WTC11 (cell line): ENCODE results near the gene SYT15. TPM values are rescaled to one million over a fixed set of nuclear protein-coding genes. Genes with fewer than 3 reads are reported as not detected.

ENCODE experiments used
- ATF1 ChIP-seq: sonication (generic); formaldehyde crosslinking; IDR thresholded peaks from 2 replicates; pipeline ENCODE4 v1.8.1; 2023; ENCODE audit warnings: mild to moderate bottlenecking, moderate library complexity, missing genetic modification reagents
- CBFB ChIP-seq: sonication (generic); formaldehyde crosslinking; IDR thresholded peaks from 2 replicates; pipeline ENCODE4 v1.8.1; 2022; ENCODE audit warnings: mild to moderate bottlenecking, low read depth, missing genetic modification reagents
- CREB1 ChIP-seq: sonication (generic); formaldehyde crosslinking; IDR thresholded peaks from 2 replicates; pipeline ENCODE4 v1.8.0; 2023; ENCODE audit warnings: mild to moderate bottlenecking, missing genetic modification reagents
- ELF4 ChIP-seq: sonication (generic); formaldehyde crosslinking; IDR thresholded peaks from 2 replicates; pipeline ENCODE4 v1.8.1; 2022; ENCODE audit warnings: low read depth, mild to moderate bottlenecking, moderate library complexity, missing genetic modification reagents
- ESRRA ChIP-seq: sonication (generic); formaldehyde crosslinking; IDR thresholded peaks from 2 replicates; pipeline ENCODE4 v1.8.1; 2022; ENCODE audit warnings: mild to moderate bottlenecking, missing genetic modification reagents, borderline replicate concordance
- KAT7 ChIP-seq: sonication (generic); formaldehyde crosslinking; IDR thresholded peaks from 2 replicates; pipeline ENCODE4 v1.8.1; 2023; ENCODE audit warnings: missing genetic modification reagents, mild to moderate bottlenecking, borderline replicate concordance
- MYBL2 ChIP-seq: sonication (generic); formaldehyde crosslinking; IDR thresholded peaks from 2 replicates; pipeline ENCODE4 v1.8.1; 2023; ENCODE audit warnings: mild to moderate bottlenecking, moderate library complexity, missing genetic modification reagents
- NFE2L1 ChIP-seq: sonication (generic); formaldehyde crosslinking; IDR thresholded peaks from 2 replicates; pipeline ENCODE4 v1.8.1; 2023; ENCODE audit warnings: missing genetic modification reagents
- NFYB ChIP-seq: sonication (generic); formaldehyde crosslinking; conservative IDR thresholded peaks from 2 replicates; pipeline ENCODE4 v1.8.0; 2022; ENCODE audit warnings: low read depth, missing genetic modification reagents
- PRRX2 ChIP-seq: fragments of 250-450 bp; sonication (Bioruptor Pico); IDR thresholded peaks from 2 replicates; pipeline ENCODE4 v1.8.0; 2021; ENCODE audit warnings: mild to moderate bottlenecking
- RELA ChIP-seq: sonication (generic); formaldehyde crosslinking; IDR thresholded peaks from 2 replicates; pipeline ENCODE4 v1.8.1; 2022; ENCODE audit warnings: missing genetic modification reagents, mild to moderate bottlenecking, borderline replicate concordance
- SOX15 ChIP-seq: fragments of 250-450 bp; sonication (Bioruptor Pico); IDR thresholded peaks from 2 replicates; pipeline ENCODE4 v1.9.0; 2021; ENCODE audit warnings: mild to moderate bottlenecking
- ZNF423 ChIP-seq: fragments of 250-450 bp; sonication (Bioruptor Pico); IDR thresholded peaks from 2 replicates; pipeline ENCODE4 v2.1.2; 2022; ENCODE audit warnings: mild to moderate bottlenecking, moderate library complexity
- ZNF671 ChIP-seq: fragments of 250-450 bp; sonication (Bioruptor Pico); IDR thresholded peaks from 2 replicates; pipeline ENCODE4 v1.8.0; 2021; ENCODE audit warnings: mild to moderate bottlenecking
- total RNA-seq: library from RNA; stranded (reverse); gene quantifications from 3 replicates; pipeline ENCODE4 v1.2.3, GENCODE V29; 2021
- TF ChIP-seq, protein P1 (sequence below): fragments of 200-600 bp; IDR thresholded peaks from 2 replicates; pipeline ENCODE4 v1.8.0; 2022; ENCODE audit warnings: antibody characterized with exemption
- TF ChIP-seq, protein P2 (sequence below): sonication (generic); formaldehyde crosslinking; IDR thresholded peaks from 2 replicates; pipeline ENCODE4 v1.8.0; 2022; ENCODE audit warnings: missing genetic modification reagents
- TF ChIP-seq, protein P3 (sequence below): sonication (generic); formaldehyde crosslinking; conservative IDR thresholded peaks from 2 replicates; pipeline ENCODE4 v1.8.1; 2023; ENCODE audit warnings: mild to moderate bottlenecking, low read depth, missing genetic modification reagents, moderate library complexity
- TF ChIP-seq, protein P4 (sequence below): sonication (generic); formaldehyde crosslinking; IDR thresholded peaks from 2 replicates; pipeline ENCODE4 v1.8.0; 2022; ENCODE audit warnings: mild to moderate bottlenecking, missing genetic modification reagents
- TF ChIP-seq, protein P5 (sequence below): fragments of 250-450 bp; sonication (Bioruptor Pico); conservative IDR thresholded peaks from 2 replicates; pipeline ENCODE4 v1.9.0; 2021; ENCODE audit warnings: mild to moderate bottlenecking

Gene SYT15
- total RNA-seq, 1 experiment from 2014 or later: 1.5 TPM

DNA sequence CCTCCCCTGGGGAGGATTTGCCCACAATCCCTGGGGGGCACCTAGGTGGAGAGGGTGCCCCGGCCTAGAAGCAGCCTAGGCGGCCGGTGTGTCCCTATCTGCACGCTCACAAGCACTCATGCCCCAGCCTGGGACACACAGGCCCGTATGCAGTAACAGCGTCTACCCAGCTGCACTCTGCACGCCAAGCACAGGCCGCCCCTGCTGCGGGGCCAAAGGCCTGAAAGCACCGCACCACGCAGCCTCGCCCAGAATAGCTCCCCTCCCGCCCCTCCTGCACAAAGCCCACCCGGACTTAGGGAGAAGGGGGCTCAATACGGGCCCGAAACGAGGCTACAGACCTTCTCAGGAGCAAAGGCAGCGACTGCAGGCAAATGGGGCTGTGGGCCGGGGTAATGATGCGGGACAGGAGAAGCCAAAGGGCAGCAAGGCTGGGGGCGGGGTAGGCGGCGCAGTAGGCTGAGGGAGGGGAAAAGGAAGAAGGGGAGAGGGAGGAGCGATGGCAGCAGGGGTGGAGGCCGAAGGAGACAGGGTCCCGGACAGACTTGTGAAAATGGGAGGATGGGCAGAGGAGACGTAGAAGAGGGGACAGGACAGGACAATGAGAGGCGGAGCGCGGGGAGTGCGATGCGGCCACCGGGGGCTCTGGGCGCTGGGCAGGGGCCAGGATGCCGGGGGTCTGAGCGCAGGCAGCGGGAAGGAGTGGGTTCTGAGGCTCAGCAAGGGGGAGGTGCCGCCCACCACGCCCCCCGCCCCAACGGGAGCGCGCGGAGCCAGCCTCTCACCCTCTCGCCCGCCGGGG is 23.0 kb upstream of the SYT15 start (continued):
- no peak; the same call in 1 of the 2 replicates for TF ChIP-seq RELA
- no peak for TF ChIP-seq PRRX2 (CRISPR knock-in tag)
- no peak for TF ChIP-seq ESRRA (CRISPR knock-in tag)
- TF ChIP-seq ATF1 (CRISPR knock-in tag): no peak
- TF ChIP-seq, protein P1, sequence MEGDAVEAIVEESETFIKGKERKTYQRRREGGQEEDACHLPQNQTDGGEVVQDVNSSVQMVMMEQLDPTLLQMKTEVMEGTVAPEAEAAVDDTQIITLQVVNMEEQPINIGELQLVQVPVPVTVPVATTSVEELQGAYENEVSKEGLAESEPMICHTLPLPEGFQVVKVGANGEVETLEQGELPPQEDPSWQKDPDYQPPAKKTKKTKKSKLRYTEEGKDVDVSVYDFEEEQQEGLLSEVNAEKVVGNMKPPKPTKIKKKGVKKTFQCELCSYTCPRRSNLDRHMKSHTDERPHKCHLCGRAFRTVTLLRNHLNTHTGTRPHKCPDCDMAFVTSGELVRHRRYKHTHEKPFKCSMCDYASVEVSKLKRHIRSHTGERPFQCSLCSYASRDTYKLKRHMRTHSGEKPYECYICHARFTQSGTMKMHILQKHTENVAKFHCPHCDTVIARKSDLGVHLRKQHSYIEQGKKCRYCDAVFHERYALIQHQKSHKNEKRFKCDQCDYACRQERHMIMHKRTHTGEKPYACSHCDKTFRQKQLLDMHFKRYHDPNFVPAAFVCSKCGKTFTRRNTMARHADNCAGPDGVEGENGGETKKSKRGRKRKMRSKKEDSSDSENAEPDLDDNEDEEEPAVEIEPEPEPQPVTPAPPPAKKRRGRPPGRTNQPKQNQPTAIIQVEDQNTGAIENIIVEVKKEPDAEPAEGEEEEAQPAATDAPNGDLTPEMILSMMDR: no peak
- TF ChIP-seq KAT7: no peak
- TF ChIP-seq, protein P2, sequence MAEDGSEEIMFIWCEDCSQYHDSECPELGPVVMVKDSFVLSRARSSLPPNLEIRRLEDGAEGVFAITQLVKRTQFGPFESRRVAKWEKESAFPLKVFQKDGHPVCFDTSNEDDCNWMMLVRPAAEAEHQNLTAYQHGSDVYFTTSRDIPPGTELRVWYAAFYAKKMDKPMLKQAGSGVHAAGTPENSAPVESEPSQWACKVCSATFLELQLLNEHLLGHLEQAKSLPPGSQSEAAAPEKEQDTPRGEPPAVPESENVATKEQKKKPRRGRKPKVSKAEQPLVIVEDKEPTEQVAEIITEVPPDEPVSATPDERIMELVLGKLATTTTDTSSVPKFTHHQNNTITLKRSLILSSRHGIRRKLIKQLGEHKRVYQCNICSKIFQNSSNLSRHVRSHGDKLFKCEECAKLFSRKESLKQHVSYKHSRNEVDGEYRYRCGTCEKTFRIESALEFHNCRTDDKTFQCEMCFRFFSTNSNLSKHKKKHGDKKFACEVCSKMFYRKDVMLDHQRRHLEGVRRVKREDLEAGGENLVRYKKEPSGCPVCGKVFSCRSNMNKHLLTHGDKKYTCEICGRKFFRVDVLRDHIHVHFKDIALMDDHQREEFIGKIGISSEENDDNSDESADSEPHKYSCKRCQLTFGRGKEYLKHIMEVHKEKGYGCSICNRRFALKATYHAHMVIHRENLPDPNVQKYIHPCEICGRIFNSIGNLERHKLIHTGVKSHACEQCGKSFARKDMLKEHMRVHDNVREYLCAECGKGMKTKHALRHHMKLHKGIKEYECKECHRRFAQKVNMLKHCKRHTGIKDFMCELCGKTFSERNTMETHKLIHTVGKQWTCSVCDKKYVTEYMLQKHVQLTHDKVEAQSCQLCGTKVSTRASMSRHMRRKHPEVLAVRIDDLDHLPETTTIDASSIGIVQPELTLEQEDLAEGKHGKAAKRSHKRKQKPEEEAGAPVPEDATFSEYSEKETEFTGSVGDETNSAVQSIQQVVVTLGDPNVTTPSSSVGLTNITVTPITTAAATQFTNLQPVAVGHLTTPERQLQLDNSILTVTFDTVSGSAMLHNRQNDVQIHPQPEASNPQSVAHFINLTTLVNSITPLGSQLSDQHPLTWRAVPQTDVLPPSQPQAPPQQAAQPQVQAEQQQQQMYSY (CRISPR knock-in tag): no peak
- TF ChIP-seq ELF4 (CRISPR knock-in tag): no peak
- peak; percentile 33; the same call in 1 of the 2 replicates for TF ChIP-seq ZNF423
- no peak for TF ChIP-seq CREB1 (CRISPR knock-in tag)
- no peak for TF ChIP-seq SOX15 (CRISPR knock-in tag)
- TF ChIP-seq MYBL2 (CRISPR knock-in tag): no peak
- TF ChIP-seq NFYB (CRISPR knock-in tag): no peak
- TF ChIP-seq, protein P3, sequence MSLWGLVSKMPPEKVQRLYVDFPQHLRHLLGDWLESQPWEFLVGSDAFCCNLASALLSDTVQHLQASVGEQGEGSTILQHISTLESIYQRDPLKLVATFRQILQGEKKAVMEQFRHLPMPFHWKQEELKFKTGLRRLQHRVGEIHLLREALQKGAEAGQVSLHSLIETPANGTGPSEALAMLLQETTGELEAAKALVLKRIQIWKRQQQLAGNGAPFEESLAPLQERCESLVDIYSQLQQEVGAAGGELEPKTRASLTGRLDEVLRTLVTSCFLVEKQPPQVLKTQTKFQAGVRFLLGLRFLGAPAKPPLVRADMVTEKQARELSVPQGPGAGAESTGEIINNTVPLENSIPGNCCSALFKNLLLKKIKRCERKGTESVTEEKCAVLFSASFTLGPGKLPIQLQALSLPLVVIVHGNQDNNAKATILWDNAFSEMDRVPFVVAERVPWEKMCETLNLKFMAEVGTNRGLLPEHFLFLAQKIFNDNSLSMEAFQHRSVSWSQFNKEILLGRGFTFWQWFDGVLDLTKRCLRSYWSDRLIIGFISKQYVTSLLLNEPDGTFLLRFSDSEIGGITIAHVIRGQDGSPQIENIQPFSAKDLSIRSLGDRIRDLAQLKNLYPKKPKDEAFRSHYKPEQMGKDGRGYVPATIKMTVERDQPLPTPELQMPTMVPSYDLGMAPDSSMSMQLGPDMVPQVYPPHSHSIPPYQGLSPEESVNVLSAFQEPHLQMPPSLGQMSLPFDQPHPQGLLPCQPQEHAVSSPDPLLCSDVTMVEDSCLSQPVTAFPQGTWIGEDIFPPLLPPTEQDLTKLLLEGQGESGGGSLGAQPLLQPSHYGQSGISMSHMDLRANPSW (CRISPR knock-in tag): peak; percentile 90; the same call in 1 of the 2 replicates
- no peak for TF ChIP-seq NFE2L1 (CRISPR knock-in tag)
- TF ChIP-seq ZNF671: no peak
- TF ChIP-seq CBFB: 0 out of 2 replicates have a peak, but pooled peaks have one; percentile 25
- TF ChIP-seq, protein P4, sequence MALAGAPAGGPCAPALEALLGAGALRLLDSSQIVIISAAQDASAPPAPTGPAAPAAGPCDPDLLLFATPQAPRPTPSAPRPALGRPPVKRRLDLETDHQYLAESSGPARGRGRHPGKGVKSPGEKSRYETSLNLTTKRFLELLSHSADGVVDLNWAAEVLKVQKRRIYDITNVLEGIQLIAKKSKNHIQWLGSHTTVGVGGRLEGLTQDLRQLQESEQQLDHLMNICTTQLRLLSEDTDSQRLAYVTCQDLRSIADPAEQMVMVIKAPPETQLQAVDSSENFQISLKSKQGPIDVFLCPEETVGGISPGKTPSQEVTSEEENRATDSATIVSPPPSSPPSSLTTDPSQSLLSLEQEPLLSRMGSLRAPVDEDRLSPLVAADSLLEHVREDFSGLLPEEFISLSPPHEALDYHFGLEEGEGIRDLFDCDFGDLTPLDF (CRISPR knock-in tag): no peak
- TF ChIP-seq, protein P5, sequence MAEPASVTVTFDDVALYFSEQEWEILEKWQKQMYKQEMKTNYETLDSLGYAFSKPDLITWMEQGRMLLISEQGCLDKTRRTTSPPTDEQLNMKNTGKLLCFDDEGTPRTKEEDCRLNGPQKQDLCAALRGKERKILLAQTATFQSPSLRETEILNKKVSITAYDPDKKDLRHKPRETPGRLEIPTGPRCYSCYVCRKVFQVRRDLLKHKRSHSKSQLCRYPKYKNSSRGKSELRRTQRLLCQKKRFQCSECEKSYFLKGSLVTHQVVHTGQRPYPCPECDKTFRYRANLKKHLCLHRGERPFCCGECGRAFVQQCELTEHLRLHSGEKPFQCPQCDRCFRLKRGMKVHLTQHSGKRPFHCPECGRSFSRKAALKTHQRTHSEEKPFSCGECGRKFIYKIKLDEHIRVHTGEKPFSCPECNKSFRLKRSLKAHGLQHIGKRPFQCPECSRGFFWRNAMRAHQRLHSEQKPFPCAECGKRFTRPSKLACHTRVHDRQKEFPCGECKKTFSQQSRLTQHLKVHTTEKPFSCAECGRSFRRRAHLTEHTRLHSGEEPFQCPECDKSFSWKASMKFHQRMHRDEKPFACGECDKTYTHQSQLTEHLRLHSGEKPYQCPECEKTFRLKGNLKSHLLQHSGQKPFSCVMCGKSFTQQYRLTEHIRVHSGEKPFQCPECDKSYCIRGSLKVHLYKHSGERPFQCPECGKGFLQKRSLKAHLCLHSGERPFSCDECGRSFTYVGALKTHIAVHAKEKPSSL (CRISPR knock-in tag): no peak
